BJ (cell line): Measurements from ENCODE around the gene PEX26. TPM values are rescaled to one million over a fixed set of nuclear protein-coding genes. Genes with fewer than 3 reads are reported as not detected.
"Not testable (repeated sequence)": the region's sequence is repeated elsewhere in the genome, so short reads cannot be mapped to it uniquely, and the experiment has no call there.

Experiments used
- CTCF ChIA-PET: fragments of 350-600 bp; formaldehyde crosslinking; extraction: SDS; loops from one replicate; lab custom pipeline; 2021; ENCODE audit warnings: antibody characterized with exemption, inconsistent platforms; lab: Yijun Ruan, JAX
- POLR2A ChIA-PET: fragments of 300-600 bp; sonication (Branson Sonifier 250); formaldehyde crosslinking; extraction: SDS; loops from one replicate; lab custom pipeline; 2021; ENCODE audit warnings: antibody characterized with exemption; lab: Charles Lee
- DNase-seq: peaks from one replicate; pipeline ENCODE4 v3.0.0-alpha.2; 2011; ENCODE audit warnings: low read depth
- H3K27me3 ChIP-seq: 2 replicates; pipeline ENCODE4 v1.6.0; 2011; ENCODE audit warnings: low read length; ENCODE audit not compliant: control insufficient read depth, insufficient read depth
- H3K36me3 ChIP-seq: 2 replicates; pipeline ENCODE4 v1.5.1; 2011; ENCODE audit warnings: low read length; ENCODE audit not compliant: control insufficient read depth, insufficient read depth
- H3K4me3 ChIP-seq: 2 replicates; pipeline ENCODE4 v1.5.1; 2011; ENCODE audit warnings: low read depth, mild to moderate bottlenecking, control low read depth, low read length
- polyA plus RNA-seq: library from polyadenylated mRNA; depleted of rRNA; stranded (reverse); fragments of >200 nt; gene quantifications from 2 replicates; pipeline ENCODE4 v1.2.3, GENCODE V29; 2011
- TF ChIP-seq, protein P1 (sequence below): IDR thresholded peaks from 2 replicates; pipeline ENCODE4 v1.5.1; 2011; ENCODE audit warnings: low read depth, mild to moderate bottlenecking, control low read depth, inconsistent platforms, low read length, moderate library complexity; ENCODE audit not compliant: insufficient read depth

The PEX26 gene
- polyA plus RNA-seq, 1 experiment, result 30.6 TPM

- ChIA-PET POLR2A (no interaction called here), CTCF (interaction anchor here (0.7 to 7.3 kb wide), 7 partner anchors 9 to 239 kb away, joined by 3 to 172 read pairs (median 3); no protein-coding TSS in a partner anchor)
- DNase-seq, result no peak
- no peaks in the 10 kb centered on the region for H3K36me3 ChIP-seq
- H3K27me3 ChIP-seq, result no peaks in the 10 kb centered on the region
- TF ChIP-seq, protein P1, sequence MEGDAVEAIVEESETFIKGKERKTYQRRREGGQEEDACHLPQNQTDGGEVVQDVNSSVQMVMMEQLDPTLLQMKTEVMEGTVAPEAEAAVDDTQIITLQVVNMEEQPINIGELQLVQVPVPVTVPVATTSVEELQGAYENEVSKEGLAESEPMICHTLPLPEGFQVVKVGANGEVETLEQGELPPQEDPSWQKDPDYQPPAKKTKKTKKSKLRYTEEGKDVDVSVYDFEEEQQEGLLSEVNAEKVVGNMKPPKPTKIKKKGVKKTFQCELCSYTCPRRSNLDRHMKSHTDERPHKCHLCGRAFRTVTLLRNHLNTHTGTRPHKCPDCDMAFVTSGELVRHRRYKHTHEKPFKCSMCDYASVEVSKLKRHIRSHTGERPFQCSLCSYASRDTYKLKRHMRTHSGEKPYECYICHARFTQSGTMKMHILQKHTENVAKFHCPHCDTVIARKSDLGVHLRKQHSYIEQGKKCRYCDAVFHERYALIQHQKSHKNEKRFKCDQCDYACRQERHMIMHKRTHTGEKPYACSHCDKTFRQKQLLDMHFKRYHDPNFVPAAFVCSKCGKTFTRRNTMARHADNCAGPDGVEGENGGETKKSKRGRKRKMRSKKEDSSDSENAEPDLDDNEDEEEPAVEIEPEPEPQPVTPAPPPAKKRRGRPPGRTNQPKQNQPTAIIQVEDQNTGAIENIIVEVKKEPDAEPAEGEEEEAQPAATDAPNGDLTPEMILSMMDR, result no peak
- H3K4me3 ChIP-seq, result no peak overlapping the region
These were observed 5.9 kb upstream of the PEX26 start for GRCh38 chr22:18071968-18072310.

DNA sequence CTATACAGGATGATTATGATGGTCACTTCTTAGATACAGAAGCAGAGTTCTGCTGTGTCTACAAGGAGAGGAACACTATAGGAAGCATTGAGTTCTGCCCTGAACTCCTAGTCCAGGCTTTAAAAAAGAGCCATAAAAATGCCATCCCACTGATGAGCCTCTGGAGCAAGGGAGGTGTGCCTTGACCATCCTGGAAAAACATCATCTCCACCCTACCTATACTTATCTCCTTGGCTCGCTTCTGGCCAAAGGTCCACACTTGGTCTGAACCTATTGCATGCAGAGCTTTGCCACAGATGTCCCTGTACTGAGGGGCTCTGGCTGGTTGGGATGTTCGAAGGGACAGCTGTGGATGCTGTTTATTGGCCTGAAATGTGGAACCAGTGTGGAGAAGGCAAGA lies 4.3 kb upstream of the PEX26 start:
- ChIA-PET POLR2A (no interaction called here), CTCF (interaction anchor here (1.1 to 7.3 kb wide), 4 partner anchors 22 to 241 kb away, joined by 3 to 172 read pairs (median 26); no protein-coding TSS in a partner anchor)
- DNase-seq, result no peak
- Histone ChIP-seq H3K27me3 (no peaks in the 10 kb centered on the region), H3K36me3 (no peaks in the 10 kb centered on the region), H3K4me3 (no peak overlapping the region)
- TF ChIP-seq, protein P1, result no peak

- H3K27me3 ChIP-seq, H3K4me3 ChIP-seq, H3K36me3 ChIP-seq, POLR2A ChIA-PET, DNase-seq: not testable (repeated sequence)
- CTCF ChIA-PET, result interaction anchor here (1.0 to 7.3 kb wide), 4 partner anchors 49 to 241 kb away, joined by 3 to 172 read pairs (median 26); no protein-coding TSS in a partner anchor
These were observed 3.9 kb upstream of the PEX26 start for GRCh38 chr22:18073927-18074326.

- ChIA-PET CTCF (interaction anchor here (1.0 to 7.3 kb wide), 38 partner anchors 7 to 517 kb away, joined by 3 to 172 read pairs (median 5); partner anchors contain the start of gene MICAL3), POLR2A (no interaction called here)
- DNase-seq, result no peak
- Histone ChIP-seq H3K27me3 (no peaks in the 10 kb centered on the region), H3K36me3 (no peaks in the 10 kb centered on the region), H3K4me3 (no peak overlapping the region)
- TF ChIP-seq, protein P1, result no peak
These were observed 2.6 kb upstream of the PEX26 start for GRCh38 chr22:18075101-18075719.

DNA sequence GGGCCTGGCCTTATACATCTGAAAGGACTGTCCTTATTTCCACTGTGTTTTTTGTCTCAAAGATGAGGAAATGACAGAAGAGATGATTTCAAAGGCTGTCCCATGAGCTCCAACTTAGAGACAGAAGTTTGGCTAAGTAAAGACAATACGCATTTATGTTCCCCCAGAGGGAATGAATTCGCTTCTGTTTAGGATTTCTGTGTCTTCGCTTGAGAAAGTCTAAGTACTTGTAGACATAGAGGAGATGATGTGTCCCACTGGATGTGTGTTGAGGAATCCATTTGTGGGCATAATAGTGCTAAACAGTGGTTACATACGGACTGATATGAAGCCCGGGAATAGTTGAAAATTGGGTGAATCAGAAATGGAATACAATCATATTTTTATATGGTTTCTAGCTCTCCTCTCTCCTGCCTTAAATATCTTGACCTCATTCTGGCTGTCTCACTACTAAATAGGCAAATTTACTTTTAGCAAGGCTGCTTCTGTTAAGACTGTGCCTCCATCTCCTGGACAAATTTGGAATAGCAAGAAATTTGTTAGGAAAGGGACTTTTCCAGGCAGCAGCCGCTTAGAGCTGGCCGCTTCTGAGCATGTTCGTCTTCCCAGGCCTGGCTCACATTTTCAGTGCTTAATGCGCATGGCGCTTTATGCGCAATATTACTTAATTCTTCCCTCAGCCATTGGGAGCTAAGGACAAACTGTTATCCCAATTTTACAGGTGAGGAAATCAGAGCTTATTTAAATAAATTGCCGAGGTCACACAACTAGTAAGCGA lies 1.9 kb upstream of the PEX26 start:
- peak; percentile 50 for DNase-seq
- POLR2A ChIA-PET, result interaction anchor here (0.6 kb wide), 1 partner anchor 22 kb away, joined by 4 read pairs; no protein-coding TSS in a partner anchor
- Histone ChIP-seq H3K36me3 (no peaks in the 10 kb centered on the region), H3K4me3 (no peak overlapping the region), H3K27me3 (no peaks in the 10 kb centered on the region)
- CTCF ChIA-PET, result interaction anchor here (0.6 to 7.3 kb wide), 57 partner anchors 8 to 517 kb away, joined by 3 to 172 read pairs (median 4); partner anchors contain the start of gene MICAL3
- TF ChIP-seq, protein P1, result peak; percentile 77
